Skin of body (tissue), 2 donors: ENCODE data around the gene IL17RD. TPM values are rescaled to one million over a fixed set of nuclear protein-coding genes. Genes with fewer than 3 reads are reported as not detected.
"Not testable (repeated sequence)": the region's sequence is repeated elsewhere in the genome, so short reads cannot be mapped to it uniquely, and the experiment has no call there.

ENCODE experiments used
- DNase-seq: peaks from one replicate; lab custom pipeline; 2025; lab: John Stamatoyannopoulos, UW
- total RNA-seq: library from RNA; depleted of rRNA; stranded (reverse); fragments of >200 nt; gene quantifications from one replicate; pipeline ENCODE4 v1.2.3, GENCODE V29; 2014

The IL17RD gene
- total RNA-seq, 1 donor from 2014 or later = 18.3 TPM

DNA sequence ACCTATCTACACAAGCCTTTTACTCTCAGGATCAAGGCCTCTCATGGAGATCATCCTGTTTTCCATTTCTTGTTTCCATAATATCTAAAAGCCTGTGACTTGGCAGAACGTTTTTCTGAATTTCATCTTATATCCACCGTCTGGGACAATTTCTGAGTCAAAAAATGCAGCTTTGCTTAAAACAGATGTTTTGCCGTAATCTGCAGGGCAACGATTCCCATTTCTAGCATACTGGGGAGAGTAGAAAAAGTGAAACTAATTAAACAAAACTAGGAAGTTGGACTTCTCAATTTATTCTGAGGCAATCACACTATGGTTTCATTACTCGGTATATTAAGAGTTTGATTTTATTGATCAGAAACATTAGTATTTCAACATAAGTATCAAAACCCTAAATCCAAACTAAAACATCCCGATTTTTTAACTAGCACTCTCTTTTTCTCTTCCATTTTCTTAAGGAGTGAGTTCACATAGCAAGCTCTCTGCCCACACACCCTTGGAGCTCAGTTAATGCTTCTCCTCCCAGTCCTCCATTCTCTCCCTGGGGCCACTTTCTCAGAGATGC, 71.1 kb downstream of the IL17RD start:
- DNase-seq = peak; percentile 45

DNA sequence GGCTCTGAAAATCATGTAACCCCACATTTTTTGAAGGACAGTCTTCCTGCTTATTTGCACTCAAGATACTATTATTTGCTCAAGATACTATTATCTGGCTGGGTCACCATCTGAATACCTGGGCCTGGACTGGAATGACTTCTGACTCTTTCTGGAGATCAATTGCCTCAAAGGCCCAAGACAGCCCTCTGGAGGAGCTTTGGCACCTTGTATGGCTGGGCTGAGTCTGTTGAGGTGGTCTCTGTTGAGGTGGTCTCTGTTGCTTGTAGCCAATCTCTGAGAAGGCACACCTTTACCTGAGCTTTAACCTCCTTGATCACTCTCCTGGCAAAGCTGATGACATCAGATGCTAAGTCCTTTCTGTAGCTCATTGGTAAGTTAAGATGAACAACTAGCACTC, 71.7 kb downstream of the IL17RD start:
- DNase-seq = no peak

- DNase-seq = peak; percentile 72
Observed at GRCh38 chr3:57091521-57092273, 73.5 kb downstream of the IL17RD start.

DNA sequence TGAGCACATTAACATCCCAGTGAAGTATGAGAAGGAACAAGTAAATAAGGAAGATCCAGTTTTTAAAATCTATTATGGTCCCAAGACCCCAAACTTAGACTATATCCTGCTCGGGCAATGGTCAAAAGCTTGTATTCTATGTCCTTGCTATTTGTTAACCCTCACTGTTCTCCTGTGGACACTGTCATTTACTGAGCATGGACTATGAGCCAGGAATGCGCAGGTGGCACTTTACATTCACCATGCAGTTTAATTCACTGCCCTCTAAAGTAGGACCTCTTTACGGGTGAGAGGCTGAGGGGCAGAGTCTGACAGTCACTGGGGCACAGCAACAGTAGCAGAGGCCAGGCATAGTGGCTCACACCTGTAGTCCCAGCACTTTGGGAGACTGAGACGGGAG, 76.1 kb downstream of the IL17RD start:
- DNase-seq = no peak

DNA sequence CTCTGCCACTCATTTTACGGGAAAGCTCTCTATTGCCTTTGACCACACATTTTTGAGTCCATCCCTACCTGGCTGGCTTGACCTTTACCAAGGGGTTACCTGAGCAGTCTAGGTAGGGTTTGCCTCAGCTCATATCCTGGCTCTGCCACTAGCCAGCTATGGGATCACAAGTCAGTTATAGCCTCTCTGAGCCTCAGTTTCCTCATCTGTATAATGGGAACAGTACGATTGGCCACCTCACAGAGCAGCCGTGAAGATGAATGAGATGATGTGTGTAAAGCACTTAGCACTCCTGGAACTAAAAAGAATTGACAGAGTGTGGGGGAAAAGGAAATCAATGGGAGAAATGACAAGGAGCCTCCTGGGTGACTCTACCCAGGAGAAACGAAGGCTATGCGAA, 76.7 kb downstream of the IL17RD start:
- DNase-seq = no peak

DNA sequence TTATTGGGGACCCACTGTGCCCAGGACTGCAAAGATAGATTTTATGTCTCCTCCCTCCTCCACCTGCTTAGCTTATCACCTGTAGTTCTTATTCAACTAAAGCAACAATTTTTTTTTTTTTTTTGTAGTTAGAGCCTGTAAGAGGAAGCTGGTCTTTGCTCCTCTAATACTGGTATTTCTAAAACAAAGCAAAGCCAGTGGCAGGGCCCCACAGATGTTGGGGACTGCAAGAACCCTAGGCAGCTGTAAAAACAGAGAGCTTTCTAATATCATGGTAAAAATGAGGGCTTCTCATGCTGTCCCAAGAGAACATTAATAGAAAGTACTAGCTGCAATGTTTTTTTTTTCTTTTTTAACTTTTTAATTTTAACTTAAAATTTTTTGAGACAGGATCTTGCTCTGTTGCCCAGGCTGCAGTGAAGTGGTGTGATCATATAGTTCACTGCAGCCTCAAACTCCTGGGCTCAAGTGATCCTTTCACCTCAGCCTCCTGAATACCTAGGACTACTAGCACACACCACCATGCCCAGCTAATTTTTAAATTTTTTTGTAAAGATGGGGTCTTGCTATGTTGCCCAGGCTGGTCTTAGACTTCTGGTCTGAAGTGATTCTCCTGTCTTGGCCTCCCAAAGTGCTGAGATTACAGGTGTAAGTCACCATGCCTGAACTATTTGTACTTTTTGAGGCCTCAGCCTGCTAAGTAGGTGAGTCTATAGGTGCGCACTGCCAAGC, 77.6 kb downstream of the IL17RD start:
- DNase-seq = no peak

- DNase-seq = no peak
Observed at GRCh38 chr3:57086201-57086600, 79.0 kb downstream of the IL17RD start.

DNA sequence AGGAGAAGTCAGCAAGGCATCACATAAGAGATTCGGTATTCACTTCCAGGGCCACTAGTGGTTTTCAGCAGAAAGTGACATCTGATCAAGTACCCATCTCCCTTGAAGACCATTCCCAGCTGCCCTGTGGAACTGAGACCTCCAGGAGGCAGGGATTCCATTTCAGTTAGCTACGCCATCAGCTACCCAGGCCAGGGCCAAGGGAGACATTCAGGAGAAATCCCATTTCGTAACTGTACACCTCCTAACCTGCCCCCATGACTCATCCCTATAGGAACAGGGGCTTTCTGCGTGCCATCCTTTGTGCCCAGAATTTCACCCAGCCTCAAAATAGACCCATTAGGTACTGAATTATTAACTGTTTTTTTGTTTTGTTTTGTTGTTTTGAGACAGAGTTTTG, 79.9 kb downstream of the IL17RD start:
- no peak for DNase-seq

GRCh38 chr3:57083266-57083995, 81.7 kb downstream of the IL17RD start:
- not testable (repeated sequence) for DNase-seq

- DNase-seq = no peak
Observed at GRCh38 chr3:57082481-57082880, 82.7 kb downstream of the IL17RD start.

DNA sequence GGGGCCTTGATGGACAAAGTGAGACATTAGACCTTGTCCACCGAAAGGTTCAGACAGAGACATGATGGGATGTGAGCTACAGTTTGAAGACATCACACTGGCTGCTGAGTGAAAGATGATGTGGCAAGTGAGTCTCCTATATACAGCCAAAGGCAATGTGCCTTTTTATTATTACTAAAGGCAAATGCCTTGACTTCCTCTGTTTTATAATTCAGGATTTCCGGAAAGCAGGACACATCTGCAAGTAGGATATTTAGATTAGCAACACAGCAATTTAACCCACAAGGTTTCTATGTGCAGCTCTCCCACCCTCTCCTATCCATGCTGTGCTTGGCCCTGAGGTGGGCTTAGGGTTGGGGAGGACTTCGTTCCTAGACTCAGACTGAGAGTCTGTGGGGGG, 84.0 kb downstream of the IL17RD start:
- no peak for DNase-seq

GRCh38 chr3:57080171-57080570, 85.0 kb downstream of the IL17RD start:
- DNase-seq = no peak

- no peak for DNase-seq
Observed at GRCh38 chr3:57079474-57079831, 85.7 kb downstream of the IL17RD start.

- no peak for DNase-seq
Observed at GRCh38 chr3:57078635-57079473, 86.3 kb downstream of the IL17RD start.

DNA sequence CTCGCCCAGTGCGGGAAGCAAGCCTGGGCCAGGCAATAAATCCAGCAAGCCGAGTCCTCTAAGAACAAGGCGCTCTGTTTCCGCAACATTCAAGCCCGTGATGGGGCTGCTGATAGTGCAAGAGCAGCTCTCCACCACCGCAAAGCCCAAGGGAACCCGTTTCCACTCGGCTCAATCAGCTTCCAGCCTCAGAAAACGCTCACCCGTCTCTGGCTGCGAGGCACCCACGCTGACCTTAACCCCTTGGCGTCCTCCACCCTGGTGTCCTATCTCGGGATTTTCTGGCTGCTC, 86.9 kb downstream of the IL17RD start:
- peak; percentile 35 for DNase-seq

DNA sequence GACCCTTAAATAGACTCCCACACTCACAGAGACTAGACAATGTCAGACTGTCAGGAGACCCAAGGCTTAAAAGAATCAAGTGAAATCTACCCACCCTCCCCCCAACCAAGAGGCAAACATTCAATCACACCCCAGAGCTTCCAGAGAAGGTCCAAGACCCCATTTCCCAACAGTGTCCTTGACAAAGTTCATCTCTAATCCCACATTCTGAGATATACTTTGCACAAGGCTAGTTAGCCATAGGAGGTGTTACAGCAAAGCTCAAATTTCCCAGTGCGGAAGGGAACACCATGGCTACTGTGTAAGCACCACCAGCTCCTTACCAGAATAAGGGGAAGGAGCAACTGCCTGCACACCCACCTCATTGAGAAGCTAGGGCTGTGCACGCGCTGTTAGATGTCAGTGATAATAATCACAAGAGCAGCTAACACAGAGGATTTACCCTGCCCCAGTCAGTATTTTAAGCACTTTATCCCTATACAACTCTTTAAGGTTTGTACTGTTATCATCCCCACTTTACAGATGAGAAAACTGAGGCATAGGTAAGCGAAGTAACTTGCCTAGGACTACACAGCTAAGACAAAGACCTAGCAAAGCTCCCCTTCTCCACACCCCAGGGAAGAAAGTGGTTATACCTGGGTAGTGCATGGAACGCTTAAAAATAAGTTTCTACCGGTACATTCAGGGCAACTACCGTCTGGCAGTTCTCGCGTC, 87.4 kb downstream of the IL17RD start:
- no peak for DNase-seq

- no peak for DNase-seq
Observed at GRCh38 chr3:57076422-57076951, 88.7 kb downstream of the IL17RD start.

DNA sequence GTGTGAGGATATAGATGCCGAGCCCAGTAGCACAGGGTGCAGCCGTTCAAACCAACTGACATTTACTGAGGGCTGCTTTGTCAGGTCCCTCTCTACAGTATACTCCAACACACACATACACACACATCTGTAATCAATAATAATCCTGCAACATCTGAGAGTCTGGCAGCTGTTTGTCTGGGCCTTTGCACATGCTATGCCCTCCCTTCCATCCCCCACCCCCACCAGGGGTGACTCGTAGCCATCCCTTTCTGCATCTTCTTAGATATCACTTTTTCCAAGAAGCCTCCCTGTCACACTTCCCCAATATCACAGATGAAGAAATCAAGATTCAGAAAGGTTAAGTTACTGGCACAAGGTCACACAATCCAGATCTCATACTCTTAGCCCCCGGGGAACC, 91.0 kb downstream of the IL17RD start:
- no peak for DNase-seq

DNA sequence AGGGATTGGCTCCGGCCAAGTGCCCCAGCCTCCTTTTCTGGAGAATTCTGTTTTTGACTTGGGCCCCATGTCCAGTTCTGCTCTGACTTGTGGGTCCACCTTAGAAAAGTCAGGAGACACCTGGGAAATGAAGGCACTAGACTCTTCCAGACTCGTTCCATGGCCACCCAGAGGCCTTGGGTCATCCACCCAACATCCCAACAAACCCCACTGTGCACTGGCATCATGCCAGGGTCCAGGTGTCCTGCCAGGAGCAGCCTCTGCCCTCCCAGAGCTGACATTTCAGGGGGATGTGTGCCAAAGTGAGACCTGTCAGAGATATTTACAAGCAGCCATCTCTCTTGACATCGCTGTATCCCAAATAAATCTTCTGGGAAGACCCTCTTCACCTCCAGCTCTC, 91.5 kb downstream of the IL17RD start:
- no peak for DNase-seq

DNA sequence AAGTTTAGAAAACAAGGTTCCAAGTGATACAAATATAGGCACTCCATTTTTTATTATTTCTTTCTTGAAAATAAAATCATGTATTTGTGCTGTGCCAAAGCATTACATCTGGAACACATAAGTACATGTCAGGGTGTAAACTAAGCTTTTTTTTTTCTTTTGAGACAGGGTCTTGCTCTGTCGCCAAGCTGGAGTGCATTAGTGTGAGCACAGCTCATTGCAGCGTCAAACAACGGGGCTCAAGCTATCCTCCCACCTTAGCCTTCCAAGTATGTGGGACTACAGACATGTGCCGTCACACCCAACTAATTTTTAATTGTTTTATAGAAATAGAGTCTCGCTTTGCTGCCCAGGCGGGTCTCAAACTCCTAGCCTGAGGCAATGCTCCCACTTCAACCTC, 95.7 kb downstream of the IL17RD start:
- peak; percentile 82 for DNase-seq
